Transverse colon (tissue), 4 donors: ENCODE measurements around the gene DPH5. TPM values are rescaled to one million over a fixed set of nuclear protein-coding genes. Genes with fewer than 3 reads are reported as not detected.

Experiments used
- DNase-seq: peaks from one replicate; pipeline ENCODE4 v3.0.0-alpha.2; 2019
- H3K27ac ChIP-seq, 4 donors: fragments of 200-600 bp; sonication (generic); 2 replicates each; pipeline ENCODE4 v1.5.1; 2016 to 2018; ENCODE audit warnings: inconsistent platforms in 4 of 4
- H3K27me3 ChIP-seq: fragments of 200-600 bp; sonication (generic); 2 replicates; pipeline ENCODE4 v1.5.1; 2017; ENCODE audit warnings: inconsistent platforms
- H3K36me3 ChIP-seq, 4 donors: fragments of 200-600 bp; sonication (generic); 2 replicates each; pipeline ENCODE4 v1.5.1; 2017 to 2019; ENCODE audit warnings: inconsistent platforms in 4 of 4
- H3K4me1 ChIP-seq, 4 donors: fragments of 200-600 bp; sonication (generic); 2 replicates each; pipeline ENCODE4 v1.5.1; 2017 to 2020; ENCODE audit warnings: inconsistent platforms in 4 of 4
- H3K4me3 ChIP-seq, 4 donors: fragments of 200-600 bp; sonication (generic); 1 replicate in 1 of 4; 2 replicates in 3 of 4; pipeline versions ENCODE4 v1.5.1 to v1.6.1; 2017 to 2019; ENCODE audit warnings: inconsistent platforms in 4 of 4
- H3K9me3 ChIP-seq, 2 donors: fragments of 200-600 bp; sonication (generic); 2 replicates each; pipeline ENCODE4 v1.5.1; 2017 to 2019; ENCODE audit warnings: inconsistent platforms in 2 of 2
- CTCF ChIP-seq, 5 experiments: fragments of 200-600 bp in 3 of 5; fragments of 450-650 bp in 2 of 5; sonication (generic) in 3 of 5; IDR thresholded peaks; 1 replicate in 2 of 5; 2 replicates in 3 of 5; pipeline ENCODE4 v1.5.1; 2016 to 2017; ENCODE audit warnings: antibody characterized with exemption in 5 of 5, inconsistent platforms in 3 of 5, mild to moderate bottlenecking in 2 of 5, moderate library complexity in 1 of 5
- EP300 ChIP-seq: sonication (generic); formaldehyde crosslinking; IDR thresholded peaks from one replicate; pipeline ENCODE4 v1.6.1; 2017; ENCODE audit warnings: antibody characterized with exemption, low read depth
- POLR2A ChIP-seq: fragments of 450-650 bp; IDR thresholded peaks from one replicate; pipeline ENCODE4 v1.6.1; 2016; ENCODE audit warnings: antibody characterized with exemption, mild to moderate bottlenecking, moderate library complexity
- POLR2AphosphoS5 ChIP-seq, 3 donors: sonication (generic); formaldehyde crosslinking; IDR thresholded peaks; one replicate each; pipeline ENCODE4 v1.6.1; 2016; ENCODE audit warnings: antibody characterized with exemption in 3 of 3
- WGBS, 2 donors: methylation state at CpG; one replicate each; pipeline ENCODE4 v1.1.5; 2018; ENCODE audit warnings: low coverage in 1 of 2; 5-methylcytosine and 5-hydroxymethylcytosine counted together
- in situ Hi-C, 4 donors: fragments of 200-750 bp; cut with MboI; loops; one replicate each; pipeline versions ENCODE4 v1.15.0 to v1.15.1; 2017; ENCODE audit warnings: low sequenced_read_pairs in 3 of 4, low pct_ligation_motif_present in 1 of 4, low pct_unique_long_range_greater_than_20kb in 1 of 4
- intact Hi-C: fragments of 100-400 bp; cut with DNase I; formaldehyde crosslinking; loops from one replicate; pipeline ENCODE4 v1.15.1; 2023; ENCODE audit warnings: low total_unique reads
- total RNA-seq, 4 donors: library from RNA; depleted of rRNA; stranded (reverse); fragments of >200 nt; gene quantifications; one replicate each; pipeline ENCODE4 v1.1.0, GENCODE V29; 2016

Gene DPH5
- total RNA-seq, 4 donors from 2014 or later: 18.3 to 20.5 (median 18.9) TPM; not detected in 1

GRCh38 chr1:101030881-101031280 is 5.3 kb upstream of the DPH5 start:
- in situ Hi-C loops: no loop called here
- Histone ChIP-seq H3K27me3 (no peaks in the 10 kb centered on the region), H3K27ac (no peak overlapping the region), H3K4me1 (peaks cover 0 to 23% (median 0%) of the 10 kb centered on the region in 4 donors), H3K4me3 (no peak overlapping the region), H3K9me3 (no peaks in the 10 kb centered on the region), H3K36me3 (no peaks in the 10 kb centered on the region)
- no peak for DNase-seq
- TF ChIP-seq EP300 (no peak), POLR2A (no peak), CTCF (IDR thresholded peaks at IDR 0.05) (no peak), POLR2AphosphoS5 (IDR thresholded peaks at IDR 0.05) (no peak)
- intact Hi-C loops: no loop called here
- WGBS, 2 donors: 93 to 96% methylated on average over 3 to 4 of the region's 4 CpGs

GRCh38 chr1:101029184-101029583 is 3.6 kb upstream of the DPH5 start:
- intact Hi-C loops: no loop called here
- no peak for TF ChIP-seq EP300
- TF ChIP-seq POLR2A: no peak
- TF ChIP-seq POLR2AphosphoS5 (IDR thresholded peaks at IDR 0.05): no peak
- TF ChIP-seq CTCF (IDR thresholded peaks at IDR 0.05): no peak
- Histone ChIP-seq H3K4me1 (peaks cover 4 to 29% (median 6%) of the 10 kb centered on the region in 4 donors), H3K27ac (no peak overlapping the region), H3K36me3 (no peaks in the 10 kb centered on the region), H3K9me3 (no peaks in the 10 kb centered on the region), H3K4me3 (no peak overlapping the region), H3K27me3 (no peaks in the 10 kb centered on the region)
- DNase-seq: no peak
- in situ Hi-C loops: no loop called here
- 61 to 63% methylated on average over 1 of the region's 1 CpG for WGBS, 2 donors

- intact Hi-C loops (no loop called here), in situ Hi-C loops (no loop called here)
- peaks cover 4 to 29% (median 6%) of the 10 kb centered on the region in 4 donors for H3K4me1 ChIP-seq
- H3K9me3 ChIP-seq: no peaks in the 10 kb centered on the region
- TF ChIP-seq EP300 (no peak), POLR2AphosphoS5 (IDR thresholded peaks at IDR 0.05) (no peak)
- DNase-seq: no peak
- no peaks in the 10 kb centered on the region for H3K36me3 ChIP-seq
- no peak overlapping the region for H3K27ac ChIP-seq
- no peaks in the 10 kb centered on the region for H3K27me3 ChIP-seq
- WGBS, 2 donors: 34 to 62% methylated on average over 2 of the region's 2 CpGs
- no peak overlapping the region for H3K4me3 ChIP-seq
Measured at GRCh38 chr1:101028466-101028865, 2.9 kb upstream of the DPH5 start.

GRCh38 chr1:101027194-101027772 is 1.7 kb upstream of the DPH5 start:
- Histone ChIP-seq H3K9me3 (no peaks in the 10 kb centered on the region), H3K27me3 (no peaks in the 10 kb centered on the region), H3K27ac (no peak overlapping the region), H3K4me3 (no peak overlapping the region), H3K4me1 (peaks cover 4 to 29% (median 6%) of the 10 kb centered on the region in 4 donors), H3K36me3 (no peaks in the 10 kb centered on the region)
- in situ Hi-C loops: no loop called here
- WGBS, 2 donors: 89 to 95% methylated on average over 6 of the region's 6 CpGs
- DNase-seq: no peak
- TF ChIP-seq CTCF (IDR thresholded peaks at IDR 0.05): no peak
- TF ChIP-seq POLR2AphosphoS5 (IDR thresholded peaks at IDR 0.05): no peak
- TF ChIP-seq EP300: no peak
- TF ChIP-seq POLR2A: no peak
- intact Hi-C loops: no loop called here

GRCh38 chr1:101026430-101026788 is 825 bp upstream of the DPH5 start:
- TF ChIP-seq POLR2AphosphoS5 (IDR thresholded peaks at IDR 0.05) (no peak), EP300 (no peak), POLR2A (no peak), CTCF (IDR thresholded peaks at IDR 0.05) (no peak)
- Histone ChIP-seq H3K4me1 (peaks cover 4 to 29% (median 6%) of the 10 kb centered on the region in 4 donors), H3K27ac (peak overlapping the region; percentile 83 to 89 (median 86)), H3K27me3 (no peaks in the 10 kb centered on the region), H3K4me3 (peak overlapping the region; percentile 43 to 72 (median 64)), H3K36me3 (no peaks in the 10 kb centered on the region), H3K9me3 (no peaks in the 10 kb centered on the region)
- intact Hi-C loops (no loop called here), in situ Hi-C loops (no loop called here)
- WGBS, 2 donors: 23 to 27% methylated on average over 4 to 5 of the region's 5 CpGs
- no peak for DNase-seq
